ENCODE results near the gene MMD.

MMD gene

GRCh38 chr17:55345132-55345531, 76.5 kb downstream of the MMD start:
- DNase-seq: no peak

- DNase-seq: peak; percentile 99
These were observed 77.1 kb downstream of the MMD start for GRCh38 chr17:55344514-55344997.

- DNase-seq: no peak
These were observed 77.6 kb downstream of the MMD start for GRCh38 chr17:55343900-55344513.

- no peak for DNase-seq
These were observed 78.6 kb downstream of the MMD start for GRCh38 chr17:55342800-55343585.
